ENCODE measurements around the gene CORO2B. TPM values are rescaled to one million over a fixed set of nuclear protein-coding genes. Genes with fewer than 3 reads are reported as not detected.

The CORO2B gene
- total and polyA plus RNA-seq, 9 of the 15 experiments (the other 6 are each of a cell fraction or from before 2014, with no cell fraction given): not detected

GRCh38 chr15:68719672-68720071 is 140.9 kb downstream of the CORO2B start:
- no peaks in the 10 kb centered on the region for H3K79me2 ChIP-seq (ENCODE audit: control insufficient read depth, insufficient read depth, low read length)
- DNase-seq (ENCODE audit: extremely low read depth in 1 of 4, low spot score in 3 of 4) (no peak), ATAC-seq (no peak), FAIRE-seq (no peak)
- ChIA-PET POLR2A (interaction anchor here (1.3 kb wide), 1 partner anchor 12 kb away, joined by 3 read pairs; no protein-coding TSS in a partner anchor), CTCF (ENCODE audit: low intra/inter-chr PET ratio) (no interaction called here)
- in situ Hi-C loops (cut with MboI): no loop called here
- H3K27ac ChIP-seq (ENCODE audit: extremely low read depth, low read depth, low read length): no peak overlapping the region
- no peak overlapping the region for H3K4me2 ChIP-seq (ENCODE audit: insufficient read depth, low read length)
- H3K27me3 ChIP-seq (ENCODE audit: control insufficient read depth in 2 of 2, insufficient read depth in 2 of 2, low read length in 2 of 2): peaks cover 16 to 46% of the 10 kb centered on the region in 2 experiments; a peak in 3 of 5 replicates
- intact Hi-C loops (cut with micrococcal nuclease): no loop called here
- no peak overlapping the region for H2AFZ ChIP-seq (ENCODE audit: low read depth, low read length)
- H3K4me3 ChIP-seq: no peak overlapping the region
- no peaks in the 10 kb centered on the region for H3K9me1 ChIP-seq (ENCODE audit: control insufficient read depth, insufficient read depth, low read length)
- BruUV-seq (replicated peaks): no TSS peak
- no peaks in the 10 kb centered on the region for H3K9me3 ChIP-seq (replicated peaks; ENCODE audit: control insufficient read depth, insufficient read depth, low read depth, low read length)
- TF ChIP-seq TRIM24 (IDR thresholded peaks at IDR 0.05) (no peak), CHD4 (IDR thresholded peaks at IDR 0.05; ENCODE audit: insufficient read depth, insufficient replicate concordance, low read depth, low read length, poor library complexity, severe bottlenecking) (no peak), CTCFL (IDR thresholded peaks at IDR 0.05; ENCODE audit: borderline replicate concordance, insufficient read depth, low read depth, low read length, poor library complexity, severe bottlenecking) (no peak), POLR2H (tag; IDR thresholded peaks at IDR 0.05; ENCODE audit: low read depth) (no peak), HNRNPLL (IDR thresholded peaks at IDR 0.05; ENCODE audit: low read depth, low read length, poor library complexity, severe bottlenecking) (no peak), STAT6 (CRISPR knock-in tag; IDR thresholded peaks at IDR 0.05) (no peak), ZMIZ1 (IDR thresholded peaks at IDR 0.05; ENCODE audit: low read depth in 2 of 2, low read length in 2 of 2) (no peak), ZNF707 (CRISPR knock-in tag; conservative IDR thresholded peaks at IDR 0.05) (no peak), ELF4 (CRISPR knock-in tag; IDR thresholded peaks at IDR 0.05) (no peak)
- no peaks in the 10 kb centered on the region; the same call in 1 of the 2 replicates for H4K20me1 ChIP-seq (replicated peaks; ENCODE audit: control insufficient read depth, insufficient read depth, low read length)
- no peaks in the 10 kb centered on the region for H3K4me1 ChIP-seq (replicated peaks in 1 of 2; ENCODE audit: control insufficient read depth in 2 of 2, insufficient read depth in 2 of 2, low read length in 2 of 2)
- under 1% methylated on average over 10 of the region's 10 CpGs for WGBS (ENCODE audit: insufficient coverage, low coverage, missing lambda C conversion rate)
- H3K9ac ChIP-seq (ENCODE audit: insufficient read depth in 1 of 2, low read depth in 2 of 2, low read length in 2 of 2): no peak overlapping the region
- H3K36me3 ChIP-seq (ENCODE audit: control insufficient read depth, insufficient read depth, low read length): no peaks in the 10 kb centered on the region

All from K562 (cell line).